22Rv1 (cell line): ENCODE results near the gene PRXL2B.
"Not testable (repeated sequence)": the region's sequence is repeated elsewhere in the genome, so short reads cannot be mapped to it uniquely, and the experiment has no call there.

Experiments used
- H3K27ac ChIP-seq: fragments of 450-650 bp; 2 replicates; pipeline ENCODE4 v1.5.1; 2017
- ZFX ChIP-seq: fragments of 450-650 bp; IDR thresholded peaks from 2 replicates; pipeline ENCODE4 v1.6.1; 2017; ENCODE audit warnings: antibody characterized with exemption, borderline replicate concordance
- TF ChIP-seq, protein P1 (sequence below): fragments of 450-650 bp; IDR thresholded peaks from 2 replicates; pipeline ENCODE4 v1.5.1; 2017; ENCODE audit warnings: mild to moderate bottlenecking

PRXL2B gene

DNA sequence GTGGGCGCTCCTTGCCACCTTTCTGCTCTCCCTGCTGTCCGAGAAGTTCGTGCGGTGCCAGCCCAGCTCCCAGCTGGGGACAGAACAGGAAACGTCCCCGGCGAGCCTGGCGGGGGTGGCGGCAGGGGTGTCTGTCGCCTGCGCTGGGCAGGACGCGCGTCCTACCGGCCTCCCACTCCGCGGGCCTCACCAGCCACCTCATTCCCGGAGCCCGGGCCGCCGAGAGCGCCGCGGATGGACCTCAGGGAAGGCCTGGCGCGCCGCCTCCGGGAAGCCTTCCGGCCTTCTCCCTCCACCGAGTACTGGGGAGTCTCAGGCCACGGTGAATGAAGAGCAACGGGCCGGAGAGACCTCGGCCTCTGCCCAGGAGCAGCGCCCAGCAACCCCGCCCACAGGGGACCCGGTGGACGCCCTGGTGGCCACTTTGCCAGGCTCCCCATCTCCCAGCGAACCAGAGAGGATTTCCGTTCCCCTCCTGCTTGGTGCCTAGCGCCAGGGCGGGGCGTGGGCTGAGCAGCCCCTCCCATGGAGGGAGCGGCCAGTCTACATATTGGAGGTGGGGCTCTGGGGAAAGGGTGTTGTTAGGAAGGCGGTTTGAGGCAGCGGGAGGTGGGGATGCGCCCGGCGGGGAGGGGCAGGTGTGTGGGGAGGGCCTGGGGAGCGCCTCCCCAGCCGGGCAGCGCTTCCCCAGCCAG lies 39.9 kb upstream of the PRXL2B start:
- TF ChIP-seq ZFX, result no peak
- TF ChIP-seq, protein P1, sequence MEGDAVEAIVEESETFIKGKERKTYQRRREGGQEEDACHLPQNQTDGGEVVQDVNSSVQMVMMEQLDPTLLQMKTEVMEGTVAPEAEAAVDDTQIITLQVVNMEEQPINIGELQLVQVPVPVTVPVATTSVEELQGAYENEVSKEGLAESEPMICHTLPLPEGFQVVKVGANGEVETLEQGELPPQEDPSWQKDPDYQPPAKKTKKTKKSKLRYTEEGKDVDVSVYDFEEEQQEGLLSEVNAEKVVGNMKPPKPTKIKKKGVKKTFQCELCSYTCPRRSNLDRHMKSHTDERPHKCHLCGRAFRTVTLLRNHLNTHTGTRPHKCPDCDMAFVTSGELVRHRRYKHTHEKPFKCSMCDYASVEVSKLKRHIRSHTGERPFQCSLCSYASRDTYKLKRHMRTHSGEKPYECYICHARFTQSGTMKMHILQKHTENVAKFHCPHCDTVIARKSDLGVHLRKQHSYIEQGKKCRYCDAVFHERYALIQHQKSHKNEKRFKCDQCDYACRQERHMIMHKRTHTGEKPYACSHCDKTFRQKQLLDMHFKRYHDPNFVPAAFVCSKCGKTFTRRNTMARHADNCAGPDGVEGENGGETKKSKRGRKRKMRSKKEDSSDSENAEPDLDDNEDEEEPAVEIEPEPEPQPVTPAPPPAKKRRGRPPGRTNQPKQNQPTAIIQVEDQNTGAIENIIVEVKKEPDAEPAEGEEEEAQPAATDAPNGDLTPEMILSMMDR, result no peak
- peak overlapping the region; percentile 99 for H3K27ac ChIP-seq

GRCh38 chr1:2547210-2548067 lies 39.1 kb upstream of the PRXL2B start:
- TF ChIP-seq, protein P1, result no peak
- no peak for TF ChIP-seq ZFX

GRCh38 chr1:2548068-2548589 lies 38.4 kb upstream of the PRXL2B start:
- H3K27ac ChIP-seq, result peak overlapping the region; percentile 99
- TF ChIP-seq, protein P1, result peak; percentile 96
- no peak for TF ChIP-seq ZFX

More at GRCh38 chr1:2547210-2548067, 39.1 kb upstream of the PRXL2B start:
- peak overlapping the region; percentile 99 for H3K27ac ChIP-seq

DNA sequence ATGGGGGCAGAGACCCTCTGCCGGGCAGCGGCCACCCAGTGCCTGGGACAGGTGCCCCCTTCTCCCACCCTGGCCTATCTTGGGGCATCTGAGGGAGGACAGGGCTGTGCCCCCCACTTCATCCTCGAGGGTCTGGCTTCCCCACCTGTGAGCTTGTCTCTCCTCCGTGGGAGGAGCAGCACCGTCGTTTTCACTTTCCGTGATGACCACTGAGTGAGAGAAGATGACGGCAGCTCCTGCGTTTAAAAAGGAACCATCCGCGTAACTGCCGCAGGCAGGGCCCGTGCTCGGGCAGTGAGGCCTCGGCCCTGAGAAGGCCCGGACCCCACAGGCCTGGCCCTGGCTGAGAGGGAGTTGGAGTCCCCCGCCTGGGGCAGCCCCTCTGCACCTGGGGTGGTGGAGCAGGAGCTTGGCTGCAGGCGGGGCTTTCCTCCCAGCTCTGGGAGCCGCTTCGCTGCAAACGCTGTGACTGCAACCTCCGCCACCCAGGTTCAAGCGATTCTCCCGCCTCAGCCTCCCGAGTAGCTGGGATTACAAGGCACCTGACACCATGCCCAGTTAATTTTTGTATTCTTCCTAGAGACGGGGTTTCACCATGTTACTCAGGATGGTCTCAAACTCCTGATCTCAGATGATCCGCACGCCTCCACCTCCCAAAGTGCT lies 37.1 kb upstream of the PRXL2B start:
- peak overlapping the region; percentile 99 for H3K27ac ChIP-seq

DNA sequence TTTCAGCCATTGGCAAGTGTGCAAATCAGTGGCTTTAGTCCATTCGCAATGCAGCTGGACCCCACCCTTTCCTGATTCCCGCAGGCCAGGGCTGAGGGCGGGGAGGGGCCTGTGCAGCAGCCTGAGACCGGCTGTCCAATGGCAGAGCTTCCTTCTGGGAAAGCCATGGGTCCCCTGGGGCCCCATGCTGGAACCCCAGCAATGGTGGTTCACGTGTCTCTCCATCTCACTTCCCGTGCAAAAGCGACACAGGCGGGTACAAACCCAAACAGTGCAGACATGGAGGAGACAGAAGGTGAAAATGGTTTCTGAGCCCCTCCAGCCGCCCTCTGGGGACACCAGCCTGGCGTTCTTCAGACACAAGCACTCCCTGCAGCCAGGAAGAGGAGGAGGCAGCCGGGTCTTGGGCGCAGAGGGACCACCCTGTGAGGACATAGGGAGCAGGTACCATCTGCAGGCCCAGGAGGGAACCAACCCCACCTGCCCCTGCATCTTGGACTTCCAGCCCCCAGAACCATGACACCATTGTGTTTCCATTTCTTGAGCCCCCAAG lies 36.2 kb upstream of the PRXL2B start:
- H3K27ac ChIP-seq, result not testable (repeated sequence)

DNA sequence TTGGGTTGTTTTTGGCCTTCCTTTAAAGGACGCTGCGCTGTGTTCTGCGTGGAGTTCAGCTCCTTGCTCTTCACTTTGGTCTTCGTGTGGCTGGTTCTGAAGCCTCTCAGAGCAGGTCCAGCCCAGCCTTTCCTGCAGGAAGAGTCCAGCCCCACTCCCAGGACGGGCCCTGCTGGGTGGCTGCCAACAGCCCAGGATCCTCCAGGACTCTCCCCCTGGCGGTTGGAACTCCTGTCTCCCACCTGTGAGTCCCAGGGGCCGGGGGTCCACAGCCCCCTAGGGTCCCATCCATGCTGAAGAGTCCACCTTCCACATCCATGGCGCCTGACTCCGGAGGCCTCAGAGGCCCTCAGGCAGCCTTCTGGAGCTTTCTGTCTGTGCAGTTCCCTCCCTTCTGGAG lies 35.0 kb upstream of the PRXL2B start:
- H3K27ac ChIP-seq, result not testable (repeated sequence)

- H3K27ac ChIP-seq, result no peak overlapping the region
- no peak for TF ChIP-seq ZFX
- TF ChIP-seq, protein P1, result no peak
Observed at GRCh38 chr1:2552189-2552588, 34.4 kb upstream of the PRXL2B start.

- H3K27ac ChIP-seq, result not testable (repeated sequence)
Observed at GRCh38 chr1:2553076-2553475, 33.5 kb upstream of the PRXL2B start.
